ENCODE measurements around the gene ARID1B.
A peak's percentile ranks its signal among the peaks of the same experiment; 100 is the strongest.

ARID1B gene

DNA sequence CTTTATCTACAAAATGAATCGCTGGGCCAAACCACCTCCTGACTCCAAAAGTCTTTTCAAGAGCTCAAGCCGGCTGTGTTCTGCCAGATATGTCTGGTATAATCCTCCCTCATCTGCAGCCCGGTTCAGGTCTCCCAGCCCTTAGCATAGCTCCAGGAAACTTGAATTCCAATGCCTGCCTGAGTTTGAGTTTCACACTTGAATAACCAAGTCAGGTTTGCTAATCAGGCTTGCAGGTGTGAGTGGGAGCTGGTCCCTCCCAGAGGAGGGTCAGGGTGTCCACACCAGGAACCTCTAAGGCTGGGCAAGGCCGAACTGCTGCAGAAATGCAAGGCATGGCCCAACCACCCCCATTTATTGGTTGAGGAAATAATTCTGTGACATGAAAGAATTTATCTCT, 449.6 kb downstream of the ARID1B start:
- peaks cover 0 to 4% of the 10 kb centered on the region in 2 donors for H3K9me3 ChIP-seq (replicated peaks in 1 of 2; ENCODE audit: control insufficient read depth in 2 of 2, insufficient read depth in 1 of 2, low read depth in 1 of 2, low read length in 2 of 2)
- no peak overlapping the region for H2BK120ac ChIP-seq (ENCODE audit: low read depth, low read length)
- no peak overlapping the region for H2BK5ac ChIP-seq (ENCODE audit: low read length)
- H3K14ac ChIP-seq (ENCODE audit: low read length): no peak overlapping the region
- no CpG with 5 or more reads among the region's 4 CpGs for WGBS, 2 donors (ENCODE audit: extremely low coverage in 2 of 2, insufficient read length in 2 of 2, insufficient replicate concordance in 1 of 2)
- peaks cover 12 to 15% of the 10 kb centered on the region in 2 donors for H3K4me1 ChIP-seq (ENCODE audit: control insufficient read depth in 2 of 2, insufficient read depth in 1 of 2, low read depth in 1 of 2, low read length in 2 of 2)
- no peak overlapping the region for H3K4me2 ChIP-seq (ENCODE audit: insufficient read depth, low read length, poor library complexity, severe bottlenecking)
- H2BK15ac ChIP-seq (ENCODE audit: low read length): no peak overlapping the region
- H4K8ac ChIP-seq (ENCODE audit: low read depth, low read length): no peak overlapping the region
- no peak for DNase-seq (ENCODE audit: low spot score)
- H3K23ac ChIP-seq (ENCODE audit: low read depth, low read length, poor library complexity): no peak overlapping the region
- H3K27me3 ChIP-seq (ENCODE audit: control insufficient read depth in 3 of 3, insufficient read depth in 3 of 3, low read depth in 1 of 3, low read length in 3 of 3): peaks cover 0 to 7% (median 0%) of the 10 kb centered on the region in 3 experiments
- no peaks in the 10 kb centered on the region for H3K79me1 ChIP-seq (ENCODE audit: low read depth, low read length)
- no peak overlapping the region for H4K91ac ChIP-seq (ENCODE audit: low read depth, low read length, poor library complexity)
- no peak overlapping the region for H3K27ac ChIP-seq (replicated peaks; ENCODE audit: low read length)
- no peak overlapping the region for H2AFZ ChIP-seq (ENCODE audit: low read length)
- H3K9ac ChIP-seq (ENCODE audit: low read depth, low read length, poor library complexity): no peak overlapping the region
- H3K18ac ChIP-seq (ENCODE audit: low read length): peak overlapping the region; percentile 11
- H2BK12ac ChIP-seq (ENCODE audit: low read length): no peak overlapping the region
- no peak overlapping the region for H3K4me3 ChIP-seq (ENCODE audit: low read length in 2 of 2)
- H3K36me3 ChIP-seq (replicated peaks in 1 of 2; ENCODE audit: control insufficient read depth in 2 of 2, insufficient read depth in 2 of 2, low read length in 2 of 2): no peaks in the 10 kb centered on the region
- peak overlapping the region; percentile 40 for H2AK5ac ChIP-seq (ENCODE audit: low read depth, low read length)
- H3K4ac ChIP-seq (ENCODE audit: low read length): no peak overlapping the region

DNA sequence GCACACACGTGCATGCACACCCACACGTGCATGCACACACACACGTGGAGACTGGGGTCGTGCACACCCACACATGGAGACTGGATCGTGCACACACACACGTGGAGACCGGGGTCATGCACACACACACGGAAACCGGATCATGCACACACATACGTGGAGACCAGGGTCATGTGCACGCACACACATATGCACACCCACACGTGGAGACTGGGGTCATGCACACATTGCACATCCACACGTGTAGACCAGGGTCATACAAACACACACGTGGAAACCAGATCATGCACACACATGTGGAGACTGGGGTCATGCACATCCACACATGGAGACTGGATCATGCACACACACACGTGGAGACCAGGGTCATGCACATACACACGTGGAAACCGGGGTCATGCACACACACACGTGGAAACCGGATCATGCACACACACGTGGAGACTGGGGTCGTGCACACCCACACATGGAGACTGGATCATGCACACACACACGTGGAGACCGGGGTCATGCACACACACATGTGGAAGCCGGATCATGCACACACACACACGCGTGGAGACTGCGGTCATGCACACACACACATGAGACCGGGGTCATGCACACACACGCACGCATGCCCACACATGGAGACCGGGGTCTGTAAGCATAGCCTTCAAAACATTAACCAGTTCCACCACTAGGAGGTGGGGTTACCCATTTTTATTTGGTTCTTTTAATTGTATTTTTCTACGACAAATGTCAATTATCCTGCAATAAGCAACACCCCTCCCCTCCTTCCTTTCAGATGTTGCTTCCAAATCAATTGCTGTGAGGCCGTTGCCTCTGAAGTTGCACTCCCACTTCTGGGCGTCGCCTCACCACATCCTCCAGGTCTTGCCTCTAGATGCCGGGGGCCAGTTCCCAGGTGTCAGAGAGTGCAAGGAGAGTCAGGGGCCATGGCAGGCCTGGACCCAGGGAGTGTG, 450.3 kb downstream of the ARID1B start:
- Histone ChIP-seq H3K23ac (ENCODE audit: low read depth, low read length, poor library complexity) (no peak overlapping the region), H3K4ac (ENCODE audit: low read length) (no peak overlapping the region), H4K91ac (ENCODE audit: low read depth, low read length, poor library complexity) (no peak overlapping the region), H3K18ac (ENCODE audit: low read length) (peak overlapping the region; percentile 25), H2BK120ac (ENCODE audit: low read depth, low read length) (no peak overlapping the region), H4K8ac (ENCODE audit: low read depth, low read length) (no peak overlapping the region), H2BK12ac (ENCODE audit: low read length) (no peak overlapping the region), H3K4me3 (ENCODE audit: low read length in 2 of 2) (peak overlapping the region in 1 of 2 donors; percentile 5), H3K9me3 (replicated peaks in 1 of 2; ENCODE audit: control insufficient read depth in 2 of 2, insufficient read depth in 1 of 2, low read depth in 1 of 2, low read length in 2 of 2) (peaks cover 0 to 2% of the 10 kb centered on the region in 2 donors), H3K4me1 (ENCODE audit: control insufficient read depth in 2 of 2, insufficient read depth in 1 of 2, low read depth in 1 of 2, low read length in 2 of 2) (peaks cover 12 to 15% of the 10 kb centered on the region in 2 donors), H3K9ac (ENCODE audit: low read depth, low read length, poor library complexity) (no peak overlapping the region), H3K36me3 (replicated peaks in 1 of 2; ENCODE audit: control insufficient read depth in 2 of 2, insufficient read depth in 2 of 2, low read length in 2 of 2) (no peaks in the 10 kb centered on the region), H3K27me3 (ENCODE audit: control insufficient read depth in 3 of 3, insufficient read depth in 3 of 3, low read depth in 1 of 3, low read length in 3 of 3) (peaks cover 0 to 10% (median 0%) of the 10 kb centered on the region in 3 experiments), H2BK15ac (ENCODE audit: low read length) (no peak overlapping the region), H3K27ac (replicated peaks; ENCODE audit: low read length) (no peak overlapping the region), H3K14ac (ENCODE audit: low read length) (no peak overlapping the region), H2BK5ac (ENCODE audit: low read length) (peak overlapping the region; percentile 68), H2AK5ac (ENCODE audit: low read depth, low read length) (peak overlapping the region; percentile 15), H3K79me1 (ENCODE audit: low read depth, low read length) (no peaks in the 10 kb centered on the region), H2AFZ (ENCODE audit: low read length) (no peak overlapping the region), H3K4me2 (ENCODE audit: insufficient read depth, low read length, poor library complexity, severe bottlenecking) (no peak overlapping the region)
- no CpG with 5 or more reads among the region's 36 CpGs for WGBS, 2 donors (ENCODE audit: extremely low coverage in 2 of 2, insufficient read length in 2 of 2, insufficient replicate concordance in 1 of 2)
- no peak for DNase-seq (ENCODE audit: low spot score)

DNA sequence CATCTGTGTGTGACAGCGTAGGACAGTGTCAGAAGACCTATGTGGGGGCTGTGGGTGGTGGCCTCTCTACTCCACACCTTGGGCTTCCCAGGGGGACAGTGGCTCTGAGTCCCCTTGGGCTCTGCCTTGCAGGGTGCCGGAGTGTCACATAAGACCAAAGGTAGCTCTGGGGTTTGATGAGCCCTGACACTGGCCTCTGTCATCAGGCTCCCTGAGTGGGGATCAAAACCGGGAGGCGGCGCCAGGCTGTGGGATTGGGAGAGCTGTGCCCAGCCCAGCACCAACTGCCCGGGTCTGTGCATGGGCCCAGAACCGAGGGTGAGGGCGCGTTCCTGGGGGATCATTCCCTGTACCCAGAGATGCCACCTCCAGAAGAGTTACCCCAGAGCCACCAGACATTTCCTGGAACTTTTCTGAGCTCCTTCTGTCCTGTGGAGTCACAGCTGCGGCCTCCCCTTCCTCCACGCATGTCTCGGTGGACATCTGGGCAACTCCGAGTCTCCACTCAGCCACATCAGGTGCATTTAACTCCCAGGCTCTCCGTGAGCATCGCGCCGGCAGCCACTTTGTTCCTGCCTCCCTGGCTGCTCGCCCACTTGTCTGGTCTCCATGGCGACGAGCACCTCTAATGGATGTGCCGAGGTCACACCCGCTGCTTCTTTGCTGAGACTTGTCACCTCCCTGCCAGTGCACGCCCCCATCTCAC, 451.4 kb downstream of the ARID1B start:
- no peaks in the 10 kb centered on the region for H3K79me1 ChIP-seq (ENCODE audit: low read depth, low read length)
- H2BK15ac ChIP-seq (ENCODE audit: low read length): peak overlapping the region; percentile 6
- H2BK5ac ChIP-seq (ENCODE audit: low read length): peak overlapping the region; percentile 68
- peak overlapping the region; percentile 15 for H2AK5ac ChIP-seq (ENCODE audit: low read depth, low read length)
- peaks cover 10 to 15% of the 10 kb centered on the region in 2 donors for H3K4me1 ChIP-seq (ENCODE audit: control insufficient read depth in 2 of 2, insufficient read depth in 1 of 2, low read depth in 1 of 2, low read length in 2 of 2)
- no CpG with 5 or more reads among the region's 23 CpGs for WGBS, 2 donors (ENCODE audit: extremely low coverage in 2 of 2, insufficient read length in 2 of 2, insufficient replicate concordance in 1 of 2)
- no peak overlapping the region for H3K14ac ChIP-seq (ENCODE audit: low read length)
- H3K4ac ChIP-seq (ENCODE audit: low read length): no peak overlapping the region
- peak overlapping the region; percentile 15 for H3K18ac ChIP-seq (ENCODE audit: low read length)
- H3K9me3 ChIP-seq (replicated peaks in 1 of 2; ENCODE audit: control insufficient read depth in 2 of 2, insufficient read depth in 1 of 2, low read depth in 1 of 2, low read length in 2 of 2): peaks cover 0 to 2% of the 10 kb centered on the region in 2 donors
- no peak overlapping the region for H2BK120ac ChIP-seq (ENCODE audit: low read depth, low read length)
- H4K8ac ChIP-seq (ENCODE audit: low read depth, low read length): no peak overlapping the region
- H3K4me2 ChIP-seq (ENCODE audit: insufficient read depth, low read length, poor library complexity, severe bottlenecking): no peak overlapping the region
- no peak overlapping the region for H3K27ac ChIP-seq (replicated peaks; ENCODE audit: low read length)
- no peak overlapping the region for H3K4me3 ChIP-seq (ENCODE audit: low read length in 2 of 2)
- H4K91ac ChIP-seq (ENCODE audit: low read depth, low read length, poor library complexity): no peak overlapping the region
- no peak overlapping the region for H2BK12ac ChIP-seq (ENCODE audit: low read length)
- peaks cover 0 to 21% (median 0%) of the 10 kb centered on the region in 3 experiments for H3K27me3 ChIP-seq (ENCODE audit: control insufficient read depth in 3 of 3, insufficient read depth in 3 of 3, low read depth in 1 of 3, low read length in 3 of 3)
- no peaks in the 10 kb centered on the region for H3K36me3 ChIP-seq (replicated peaks in 1 of 2; ENCODE audit: control insufficient read depth in 2 of 2, insufficient read depth in 2 of 2, low read length in 2 of 2)
- H3K23ac ChIP-seq (ENCODE audit: low read depth, low read length, poor library complexity): no peak overlapping the region
- H2AFZ ChIP-seq (ENCODE audit: low read length): no peak overlapping the region
- peak; percentile 39 for DNase-seq (ENCODE audit: low spot score)
- no peak overlapping the region for H3K9ac ChIP-seq (ENCODE audit: low read depth, low read length, poor library complexity)

DNA sequence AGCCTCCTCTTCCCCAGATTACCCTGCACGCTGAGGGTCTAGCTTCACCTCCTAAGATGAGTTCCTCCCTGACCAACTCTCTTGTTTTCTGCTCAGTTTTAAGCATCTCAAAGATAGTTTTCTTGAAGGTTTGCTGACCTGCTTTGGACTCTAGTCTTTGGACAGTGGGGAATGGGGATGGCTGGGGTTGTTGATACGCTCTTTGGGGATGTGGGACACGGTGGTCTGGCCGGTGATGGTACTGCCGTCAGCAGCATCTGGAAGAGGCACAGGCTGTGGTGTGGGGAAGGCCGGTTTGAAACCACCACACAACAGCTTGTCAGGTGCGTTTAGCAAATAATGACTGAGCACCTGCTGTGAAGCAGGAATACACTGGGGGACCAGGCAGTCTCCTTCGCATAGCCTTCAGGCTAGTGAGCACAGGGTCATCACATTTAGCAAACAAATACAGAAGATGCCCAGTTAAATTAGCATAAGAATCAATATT, 452.0 kb downstream of the ARID1B start:
- no peak overlapping the region for H2BK12ac ChIP-seq (ENCODE audit: low read length)
- H3K14ac ChIP-seq (ENCODE audit: low read length): no peak overlapping the region
- no peak overlapping the region for H2BK120ac ChIP-seq (ENCODE audit: low read depth, low read length)
- no peak overlapping the region for H2BK5ac ChIP-seq (ENCODE audit: low read length)
- H3K9ac ChIP-seq (ENCODE audit: low read depth, low read length, poor library complexity): no peak overlapping the region
- no peak overlapping the region for H3K23ac ChIP-seq (ENCODE audit: low read depth, low read length, poor library complexity)
- H3K18ac ChIP-seq (ENCODE audit: low read length): no peak overlapping the region
- H3K27ac ChIP-seq (replicated peaks; ENCODE audit: low read length): no peak overlapping the region
- no peak overlapping the region for H2AFZ ChIP-seq (ENCODE audit: low read length)
- peaks cover 10 to 15% of the 10 kb centered on the region in 2 donors for H3K4me1 ChIP-seq (ENCODE audit: control insufficient read depth in 2 of 2, insufficient read depth in 1 of 2, low read depth in 1 of 2, low read length in 2 of 2)
- no CpG with 5 or more reads among the region's 8 CpGs for WGBS, 2 donors (ENCODE audit: extremely low coverage in 2 of 2, insufficient read length in 2 of 2, insufficient replicate concordance in 1 of 2)
- H2AK5ac ChIP-seq (ENCODE audit: low read depth, low read length): no peak overlapping the region
- DNase-seq (ENCODE audit: low spot score): no peak
- H2BK15ac ChIP-seq (ENCODE audit: low read length): peak overlapping the region; percentile 1
- no peak overlapping the region for H3K4me3 ChIP-seq (ENCODE audit: low read length in 2 of 2)
- H4K91ac ChIP-seq (ENCODE audit: low read depth, low read length, poor library complexity): no peak overlapping the region
- no peak overlapping the region for H4K8ac ChIP-seq (ENCODE audit: low read depth, low read length)
- H3K79me1 ChIP-seq (ENCODE audit: low read depth, low read length): no peaks in the 10 kb centered on the region
- H3K9me3 ChIP-seq (replicated peaks in 1 of 2; ENCODE audit: control insufficient read depth in 2 of 2, insufficient read depth in 1 of 2, low read depth in 1 of 2, low read length in 2 of 2): peaks cover 0 to 2% of the 10 kb centered on the region in 2 donors
- peaks cover 0 to 27% (median 0%) of the 10 kb centered on the region in 3 experiments for H3K27me3 ChIP-seq (ENCODE audit: control insufficient read depth in 3 of 3, insufficient read depth in 3 of 3, low read depth in 1 of 3, low read length in 3 of 3)
- no peaks in the 10 kb centered on the region for H3K36me3 ChIP-seq (replicated peaks in 1 of 2; ENCODE audit: control insufficient read depth in 2 of 2, insufficient read depth in 2 of 2, low read length in 2 of 2)
- no peak overlapping the region for H3K4me2 ChIP-seq (ENCODE audit: insufficient read depth, low read length, poor library complexity, severe bottlenecking)
- no peak overlapping the region for H3K4ac ChIP-seq (ENCODE audit: low read length)
